GM18870 (cell line): ENCODE measurements around the gene PAX7.
"Not testable (repeated sequence)": the region's sequence is repeated elsewhere in the genome, so short reads cannot be mapped to it uniquely, and the experiment has no call there.

ENCODE experiments used
- ATAC-seq: cut with Tn5 transposase; IDR thresholded peaks from one replicate; pipeline ENCODE4 v1.9.1; 2021; ENCODE audit warnings: moderate library complexity; ENCODE audit not compliant: unreplicated experiment

The PAX7 gene

GRCh38 chr1:18724801-18725200 lies 94.2 kb downstream of the PAX7 start:
- no peak for ATAC-seq

- no peak for ATAC-seq
These were observed 94.7 kb downstream of the PAX7 start for GRCh38 chr1:18725231-18725895.

DNA sequence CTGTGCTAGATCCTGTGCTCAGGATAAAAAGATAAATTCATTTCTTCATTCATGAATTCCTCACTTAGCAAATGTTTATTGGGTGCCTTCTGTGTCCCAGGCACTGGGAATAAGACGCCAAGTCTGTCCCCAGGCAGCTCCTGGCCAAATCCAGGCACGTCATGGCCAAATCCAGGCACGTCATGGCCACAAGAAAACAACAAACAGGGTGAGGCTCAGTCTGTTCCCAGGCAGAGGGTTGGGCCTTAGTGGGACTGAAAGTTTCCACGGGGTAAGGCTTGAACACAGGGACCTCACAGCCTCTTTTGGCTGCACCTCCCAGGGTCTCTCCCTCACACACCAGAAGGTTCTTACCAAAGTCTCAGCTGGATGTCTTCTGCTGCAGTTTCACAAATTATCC lies 95.7 kb downstream of the PAX7 start:
- no peak for ATAC-seq

- no peak for ATAC-seq
These were observed 97.3 kb downstream of the PAX7 start for GRCh38 chr1:18727956-18728355.

- ATAC-seq = no peak
These were observed 99.7 kb downstream of the PAX7 start for GRCh38 chr1:18730321-18730720.

DNA sequence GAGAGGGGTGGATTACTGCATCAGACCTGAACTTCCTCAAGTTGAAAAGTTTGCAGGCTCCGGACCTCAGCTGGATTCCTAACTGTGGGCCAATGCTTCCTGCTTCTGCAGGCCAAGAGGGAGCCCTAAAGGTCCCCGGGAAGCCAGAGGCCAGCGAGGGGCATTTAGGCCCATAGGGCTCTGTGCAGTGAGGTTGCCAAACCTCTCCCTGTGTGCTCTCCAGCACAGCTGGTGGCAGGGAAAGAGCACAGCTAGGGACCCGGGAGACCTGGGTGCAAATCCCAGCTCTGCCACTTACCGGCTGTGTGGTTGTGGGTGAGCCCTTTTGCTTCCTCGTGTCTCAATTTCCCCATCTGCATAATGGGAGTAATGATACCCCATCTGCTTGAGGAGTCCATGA lies 100.5 kb downstream of the PAX7 start:
- ATAC-seq = no peak

- ATAC-seq = no peak
These were observed 101.1 kb downstream of the PAX7 start for GRCh38 chr1:18731591-18732235.

DNA sequence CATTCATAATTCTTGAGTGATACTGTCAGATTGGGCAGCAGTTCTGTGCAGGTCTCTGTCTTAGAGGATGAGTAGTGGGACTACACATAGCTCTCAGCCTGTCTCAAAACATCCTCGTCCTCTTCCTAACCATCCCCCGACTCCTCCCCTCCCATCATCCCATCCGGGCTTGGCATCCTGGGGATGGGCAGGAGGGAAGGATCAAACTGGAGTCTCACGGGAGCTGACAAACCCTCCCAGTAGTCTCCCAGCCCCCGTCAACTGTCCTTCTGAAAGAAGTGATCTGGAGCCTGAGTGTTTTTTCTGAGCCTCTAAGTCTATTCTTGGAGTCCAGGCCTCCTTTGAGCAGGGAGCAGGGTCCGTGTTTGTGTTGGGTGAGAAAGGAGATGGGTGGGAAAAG lies 102.0 kb downstream of the PAX7 start:
- no peak for ATAC-seq

- no peak for ATAC-seq
These were observed 103.4 kb downstream of the PAX7 start for GRCh38 chr1:18734001-18734400.

- ATAC-seq = no peak
These were observed 104.0 kb downstream of the PAX7 start for GRCh38 chr1:18734461-18735223.

DNA sequence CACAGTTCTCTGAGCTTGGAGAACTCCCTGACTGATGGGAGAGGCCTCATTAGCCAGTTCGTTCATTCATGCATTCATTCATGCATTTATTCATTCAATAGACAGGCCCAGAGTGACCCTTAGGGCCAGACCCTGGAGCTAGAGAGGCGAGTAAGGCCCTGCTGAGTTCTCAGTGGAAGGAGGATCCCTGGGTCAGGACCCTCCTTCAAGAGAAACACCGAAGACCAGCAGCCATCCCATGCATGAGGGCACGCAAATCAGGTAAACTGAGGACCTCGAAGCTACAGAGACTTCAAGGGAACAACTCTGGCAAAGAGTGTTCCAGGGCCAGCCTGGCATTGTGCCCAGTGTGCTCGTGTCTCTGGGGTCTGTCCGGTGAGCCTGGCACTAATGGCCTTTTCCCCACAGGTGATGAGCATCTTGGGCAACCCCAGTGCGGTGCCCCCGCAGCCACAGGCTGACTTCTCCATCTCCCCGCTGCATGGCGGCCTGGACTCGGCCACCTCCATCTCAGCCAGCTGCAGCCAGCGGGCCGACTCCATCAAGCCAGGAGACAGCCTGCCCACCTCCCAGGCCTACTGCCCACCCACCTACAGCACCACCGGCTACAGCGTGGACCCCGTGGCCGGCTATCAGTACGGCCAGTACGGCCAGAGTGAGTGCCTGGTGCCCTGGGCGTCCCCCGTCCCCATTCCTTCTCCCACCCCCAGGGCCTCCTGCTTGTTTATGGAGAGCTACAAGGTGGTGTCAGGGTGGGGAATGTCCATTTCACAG lies 104.8 kb downstream of the PAX7 start:
- no peak for ATAC-seq

DNA sequence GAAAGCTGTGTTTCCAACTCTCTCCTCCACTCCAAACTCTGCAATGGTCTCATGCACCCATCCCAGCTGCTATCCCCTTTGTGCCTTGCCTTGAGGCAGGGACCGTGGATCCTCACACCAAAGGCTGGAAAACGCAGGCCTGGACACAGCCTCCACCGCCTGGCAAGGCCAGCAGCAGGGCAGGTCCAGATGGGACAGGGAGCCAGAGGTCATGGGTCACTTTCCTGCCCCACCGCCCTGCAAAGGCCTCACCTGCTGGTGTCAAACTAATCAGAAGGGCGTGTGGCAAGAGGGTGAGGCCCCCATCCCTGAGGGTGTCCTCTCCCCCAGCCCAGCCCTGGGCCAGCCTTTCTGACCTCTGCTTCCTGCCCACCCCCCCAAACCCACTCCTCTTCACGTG lies 106.3 kb downstream of the PAX7 start:
- ATAC-seq = no peak

DNA sequence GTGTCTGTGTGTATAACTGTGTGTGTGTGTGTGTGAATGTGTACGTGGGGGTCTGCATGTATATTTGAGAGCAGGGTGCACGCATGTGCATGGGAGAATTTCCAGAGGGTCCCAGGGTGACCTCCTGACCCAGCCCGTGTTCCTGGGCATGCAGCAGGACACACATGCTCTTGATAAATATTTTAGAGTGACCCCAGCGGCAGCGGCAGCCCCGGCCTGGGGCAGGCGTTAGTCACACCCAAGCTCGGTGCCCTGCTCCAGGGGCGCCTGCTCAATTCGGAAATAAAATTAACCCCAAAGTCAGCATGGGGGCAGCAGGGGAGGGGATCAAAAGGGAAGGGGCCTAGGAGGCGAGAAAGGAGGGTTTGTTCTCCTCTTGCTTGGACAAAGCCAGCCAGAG lies 107.5 kb downstream of the PAX7 start:
- ATAC-seq = no peak

DNA sequence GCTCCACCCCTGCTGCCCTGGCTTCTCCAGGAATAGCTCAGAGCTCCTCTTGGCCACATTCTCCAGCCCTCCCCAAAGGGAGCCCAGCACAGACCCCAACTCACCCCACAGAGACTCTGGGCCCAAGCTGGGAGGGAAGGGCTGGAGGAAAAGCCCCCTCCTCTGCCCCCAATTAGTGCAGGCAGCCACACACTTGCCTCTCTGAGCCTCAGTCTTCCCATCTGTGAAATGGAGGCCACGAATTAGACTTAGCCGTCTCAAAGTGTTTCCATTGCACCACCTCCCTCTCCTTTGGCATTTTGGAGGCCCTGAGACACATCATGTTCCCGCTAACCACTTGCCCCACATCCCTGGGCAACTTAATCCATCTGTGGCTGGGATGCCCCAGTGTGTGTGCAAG lies 108.0 kb downstream of the PAX7 start:
- no peak for ATAC-seq

DNA sequence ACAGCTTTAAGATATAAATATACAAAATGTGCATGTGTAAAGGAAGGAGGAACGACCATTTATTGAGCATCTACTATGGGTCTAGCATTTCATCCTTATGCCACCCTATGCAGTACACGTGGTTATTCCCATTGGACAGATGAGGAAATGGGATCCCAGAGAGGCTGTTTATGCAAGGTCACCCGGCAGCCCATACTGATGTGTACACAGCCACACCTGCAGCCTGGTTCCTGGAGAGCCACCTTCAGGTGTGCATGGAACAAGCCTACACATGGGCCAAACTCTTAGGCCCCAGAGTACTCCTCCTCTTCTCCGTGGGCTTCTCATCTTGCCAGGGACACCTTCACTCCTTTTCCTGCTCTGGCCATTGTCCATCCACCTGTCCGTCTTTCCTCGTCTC lies 108.8 kb downstream of the PAX7 start:
- ATAC-seq = no peak

GRCh38 chr1:18739897-18740296 lies 109.3 kb downstream of the PAX7 start:
- no peak for ATAC-seq

GRCh38 chr1:18740617-18741016 lies 110.0 kb downstream of the PAX7 start:
- ATAC-seq = no peak

GRCh38 chr1:18743233-18743632 lies 112.6 kb downstream of the PAX7 start:
- ATAC-seq = no peak

DNA sequence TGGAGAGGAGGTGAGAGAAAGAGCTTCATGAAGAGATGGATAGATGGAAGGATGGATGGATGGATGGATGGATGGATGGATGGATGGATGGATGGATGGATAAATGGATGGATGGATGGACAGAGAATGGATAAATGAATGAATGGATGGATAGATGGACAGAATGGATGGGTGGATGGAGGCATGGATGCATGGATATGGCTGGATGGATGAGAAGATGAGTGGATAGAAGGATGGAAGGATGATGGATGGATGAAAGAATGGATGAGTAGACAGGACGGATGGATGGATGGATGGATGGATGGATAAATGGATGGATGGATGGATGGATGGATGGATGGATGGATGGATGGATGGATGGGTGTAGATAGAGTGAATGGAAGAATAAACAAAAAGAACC lies 113.7 kb downstream of the PAX7 start:
- not testable (repeated sequence) for ATAC-seq

DNA sequence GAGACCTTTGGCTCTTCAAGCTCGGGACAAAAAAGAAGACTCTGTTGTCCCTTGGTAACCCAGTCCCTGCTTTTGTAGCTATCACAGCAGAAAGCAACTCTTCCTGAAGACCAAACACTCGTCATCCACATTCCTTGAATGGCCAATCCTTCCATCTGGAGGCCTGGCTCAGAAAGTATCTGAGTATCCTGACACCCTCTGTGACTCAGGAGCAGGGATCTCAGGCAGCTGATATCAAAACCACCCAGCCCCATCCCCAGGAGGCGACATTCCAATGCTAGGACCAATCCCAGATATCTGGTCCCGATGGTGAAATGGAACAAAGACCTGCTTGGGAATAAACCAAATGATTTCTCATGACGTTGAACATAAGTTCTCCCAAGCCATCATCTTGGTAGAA lies 116.3 kb downstream of the PAX7 start:
- ATAC-seq = no peak

- ATAC-seq = no peak
These were observed 117.0 kb downstream of the PAX7 start for GRCh38 chr1:18747671-18748070.
